K562 (cell line): ENCODE results near the gene PDE2A. TPM values are rescaled to one million over a fixed set of nuclear protein-coding genes. Genes with fewer than 3 reads are reported as not detected.

Experiments
- ATAC-seq: fragments of 200-7000 bp; cut with Tn5 transposase; 3 replicates; pipeline ENCODE4 v1.9.1; 2020; ENCODE audit warnings: moderate library complexity
- BruUV-seq: library from RNA; stranded (reverse); fragments of 400-500 nt; replicated peaks from 2 replicates; lab custom pipeline; 2021; lab: Mats Ljungman, UMichigan
- CTCF ChIA-PET: fragments of 300-600 bp; formaldehyde crosslinking; extraction: SDS; loops from one replicate; lab custom pipeline; 2021; ENCODE audit warnings: low intra/inter-chr PET ratio; lab: Yijun Ruan, JAX
- POLR2A ChIA-PET: fragments of 300-600, 350-650 bp; sonication (Branson Sonifier 250); formaldehyde crosslinking; extraction: SDS; loops from one replicate; lab custom pipeline; 2021; ENCODE audit warnings: antibody characterized with exemption, inconsistent platforms; lab: Yijun Ruan, JAX
- DNase-seq, 4 experiments: peaks; one replicate each; pipeline versions ENCODE4 v3.0.0 to v3.0.0-alpha.2; 2011 to 2018; ENCODE audit warnings: low spot score in 3 of 4, mixed read lengths in 3 of 4; ENCODE audit errors: extremely low read depth in 1 of 4
- FAIRE-seq: peaks from 2 replicates; lab custom pipeline; 2011; peaks lifted over from hg19 to GRCh38; lab: Jason Lieb, UNC
- H2AFZ ChIP-seq: 2 replicates; pipeline ENCODE4 v1.6.0; 2011; ENCODE audit warnings: low read depth, low read length, control low read depth, inconsistent platforms
- H3K27ac ChIP-seq: fragments of 200-600 bp; 3 replicates; pipeline ENCODE4 v1.8.0; 2011; ENCODE audit warnings: low read depth, mild to moderate bottlenecking, control low read depth, inconsistent platforms, low read length, moderate library complexity, mixed read lengths; ENCODE audit errors: extremely low read depth
- H3K27me3 ChIP-seq, 2 experiments: fragments of 300-600 bp in 1 of 2; 2 replicates in 1 of 2; 3 replicates in 1 of 2; pipeline versions ENCODE4 v1.6.0 to v1.8.0; 2011; ENCODE audit warnings: inconsistent platforms in 2 of 2, low read length in 2 of 2, mild to moderate bottlenecking in 1 of 2, mixed read lengths in 1 of 2, moderate library complexity in 1 of 2; ENCODE audit not compliant: control insufficient read depth in 2 of 2, insufficient read depth in 2 of 2
- H3K36me3 ChIP-seq: fragments of 300-600 bp; 3 replicates; pipeline ENCODE4 v1.8.0; 2011; ENCODE audit warnings: mild to moderate bottlenecking, low read length, inconsistent platforms; ENCODE audit not compliant: control insufficient read depth, insufficient read depth
- H3K4me1 ChIP-seq, 2 experiments: fragments of 200-600 bp in 1 of 2; replicated peaks in 1 of 2; 2 replicates in 1 of 2; 3 replicates in 1 of 2; pipeline versions ENCODE4 v1.5.1 to v1.8.0; 2011; ENCODE audit warnings: inconsistent platforms in 2 of 2, low read length in 2 of 2, mild to moderate bottlenecking in 1 of 2, mixed read lengths in 1 of 2, moderate library complexity in 1 of 2; ENCODE audit not compliant: control insufficient read depth in 2 of 2, insufficient read depth in 2 of 2
- H3K4me2 ChIP-seq: 2 replicates; pipeline ENCODE4 v1.6.1; 2011; ENCODE audit warnings: low read length, control low read depth, inconsistent platforms, mixed read lengths; ENCODE audit not compliant: insufficient read depth
- H3K4me3 ChIP-seq: fragments of 200-600 bp; sonication (generic), shearing (Covaris generic); 2 replicates; pipeline ENCODE4 v1.5.1; 2016; ENCODE audit warnings: control low read depth, inconsistent platforms
- H3K79me2 ChIP-seq: fragments of 200-600 bp; 3 replicates; pipeline ENCODE4 v1.8.0; 2011; ENCODE audit warnings: low read length, inconsistent platforms; ENCODE audit not compliant: control insufficient read depth, insufficient read depth
- H3K9ac ChIP-seq, 2 experiments: 2 replicates each; pipeline versions ENCODE4 v1.6.0 to v1.6.1; 2011; ENCODE audit warnings: low read depth in 2 of 2, low read length in 2 of 2, control low read depth in 1 of 2, inconsistent platforms in 1 of 2, mild to moderate bottlenecking in 1 of 2, mixed read lengths in 1 of 2; ENCODE audit not compliant: insufficient read depth in 1 of 2
- H3K9me1 ChIP-seq: one replicate; pipeline ENCODE4 v1.6.0; 2011; ENCODE audit warnings: inconsistent platforms, mild to moderate bottlenecking, low read length, moderate library complexity; ENCODE audit not compliant: control insufficient read depth, insufficient read depth
- H3K9me3 ChIP-seq: replicated peaks from 2 replicates; pipeline ENCODE4 v1.5.1; 2011; ENCODE audit warnings: low read depth, low read length, inconsistent platforms; ENCODE audit not compliant: control insufficient read depth, insufficient read depth
- H4K20me1 ChIP-seq: replicated peaks from 2 replicates; pipeline ENCODE4 v1.6.1; 2011; ENCODE audit warnings: low read length, inconsistent platforms, mixed read lengths; ENCODE audit not compliant: control insufficient read depth, insufficient read depth
- CHCHD3 ChIP-seq: fragments of 250-450 bp; sonication (Bioruptor Pico); IDR thresholded peaks from 2 replicates; pipeline ENCODE4 v2.1.2; 2022; ENCODE audit warnings: mild to moderate bottlenecking
- GTF2A2 ChIP-seq: IDR thresholded peaks from 2 replicates; pipeline ENCODE4 v1.6.1; 2016; ENCODE audit warnings: mild to moderate bottlenecking, missing genetic modification characterization, missing compliant biosample characterization
- TRIM24 ChIP-seq, 2 experiments: fragments of 450-650 bp; IDR thresholded peaks; 2 replicates each; pipeline ENCODE4 v1.6.1; 2016
- ZNF518B ChIP-seq: fragments of 250-450 bp; sonication (Bioruptor Pico); IDR thresholded peaks from 2 replicates; pipeline ENCODE4 v1.5.0; 2021; ENCODE audit warnings: mild to moderate bottlenecking, moderate library complexity
- WGBS: fragments of 100-300 bp; shearing (Covaris generic); methylation state at CpG from one replicate; pipeline ENCODE4 v1.1.6; 2016; ENCODE audit warnings: low coverage, mixed read lengths; ENCODE audit not compliant: insufficient coverage; ENCODE audit errors: missing lambda C conversion rate; 5-methylcytosine and 5-hydroxymethylcytosine counted together
- in situ Hi-C: fragments of 300-500 bp; cut with MboI; formaldehyde crosslinking; loops from 4 replicates; pipeline ENCODE4 v1.15.0; 2018; ENCODE audit warnings: inconsistent platforms, mixed read lengths
- intact Hi-C: fragments of 100-400 bp; cut with micrococcal nuclease; formaldehyde crosslinking; loops from 2 replicates; pipeline ENCODE4 v1.14.2; 2022
- polyA plus RNA-seq, 8 experiments: library from polyadenylated mRNA; depleted of rRNA in 4 of 8; stranded (reverse) in 5 of 8; unstranded in 3 of 8; fragments of >200 nt; fragmentation: Nextera tagmentation in 2 of 8; fragmentation: Illumina TruSeq in 1 of 8; extraction: Ambion mirVana in 2 of 8; extraction: Trizol in 1 of 8; gene quantifications; 2 replicates each; pipeline versions ENCODE4 v1.2.1 to v1.2.3, GENCODE V29; 2011 to 2014; ENCODE audit warnings: inconsistent platforms in 1 of 8, missing spikeins in 1 of 8
- total RNA-seq, 7 experiments: library from RNA; depleted of rRNA in 6 of 7; stranded (reverse); fragments of >200 nt in 6 of 7; fragmentation: Illumina TruSeq in 2 of 7; extraction: Trizol in 2 of 7; gene quantifications; 2 replicates each; pipeline versions ENCODE4 v1.2.1 to v1.2.3, GENCODE V29; 2011 to 2021; ENCODE audit warnings: low replicate concordance in 1 of 7

Gene PDE2A
- total and polyA plus RNA-seq, 9 of the 15 experiments (the other 6 are each of a cell fraction or from before 2014, with no cell fraction given), result 0.07 to 15.2 (median 1.6) TPM; not detected in 1

- H3K36me3 ChIP-seq, result no peaks in the 10 kb centered on the region
- no peak for ATAC-seq
- TF ChIP-seq ZNF518B (CRISPR knock-in tag) (no peak), GTF2A2 (tag) (no peak), CHCHD3 (no peak), TRIM24 (IDR thresholded peaks at IDR 0.05) (no peak)
- TF ChIP-seq, all 486 proteins: peak for 0
- ChIA-PET CTCF (no interaction called here), POLR2A (interaction anchor here (0.6 kb wide), 1 partner anchor 652 kb away, joined by 3 read pairs; no protein-coding TSS in a partner anchor)
- DNase-seq, result no peak
- H3K4me2 ChIP-seq, result no peak overlapping the region
- H4K20me1 ChIP-seq, result no peaks in the 10 kb centered on the region
- no TSS peak for BruUV-seq
- no peak overlapping the region for H3K9ac ChIP-seq
- intact Hi-C loops, result no loop called here
- peaks cover 0 to 9% of the 10 kb centered on the region in 2 experiments; a peak in 1 of 5 replicates for H3K27me3 ChIP-seq
- H3K4me3 ChIP-seq, result no peak overlapping the region
- no peaks in the 10 kb centered on the region for H3K79me2 ChIP-seq
- H3K9me3 ChIP-seq, result no peaks in the 10 kb centered on the region
- in situ Hi-C loops, result loop anchor here (5.0 kb wide), 1 partner anchor 51 kb away; no protein-coding TSS in a partner anchor
- 6% methylated on average over 4 of the region's 4 CpGs for WGBS
- H3K9me1 ChIP-seq, result no peaks in the 10 kb centered on the region
- H3K4me1 ChIP-seq, result peaks cover 6 to 13% of the 10 kb centered on the region in 2 experiments
- no peak overlapping the region for H2AFZ ChIP-seq
- FAIRE-seq, result no peak
- H3K27ac ChIP-seq, result no peak overlapping the region
Measured at GRCh38 chr11:72647882-72648281, 26.3 kb downstream of the PDE2A start.
